Activated naive CD4-positive, alpha-beta T cell treated with anti-CD3 and anti-CD28 coated beads for 36 hours (primary cell): Measurements from ENCODE around the gene BUB1. TPM values are rescaled to one million over a fixed set of nuclear protein-coding genes. Genes with fewer than 3 reads are reported as not detected.

Experiments
- CTCF ChIA-PET: fragments of 350-600 bp; sonication (Branson Sonifier 250); formaldehyde crosslinking; loops from one replicate; lab custom pipeline; 2021; ENCODE audit warnings: antibody characterized with exemption; lab: Charles Lee
- DNase-seq: peaks from one replicate; pipeline ENCODE4 v3.0.0-alpha.2; 2020
- H3K27ac Mint-ChIP-seq: one replicate; pipeline ENCODE4 v1.8.0; 2021; ENCODE audit warnings: mild to moderate bottlenecking, mixed read lengths
- H3K27me3 Mint-ChIP-seq: one replicate; pipeline ENCODE4 v1.8.0; 2021; ENCODE audit warnings: low read depth, mixed read lengths
- H3K36me3 Mint-ChIP-seq: one replicate; pipeline ENCODE4 v1.8.0; 2021; ENCODE audit warnings: low read depth, mixed read lengths
- H3K4me1 Mint-ChIP-seq: one replicate; pipeline ENCODE4 v1.8.0; 2021; ENCODE audit warnings: low read depth, mixed read lengths
- H3K4me3 Mint-ChIP-seq: one replicate; pipeline ENCODE4 v1.8.0; 2021; ENCODE audit warnings: mild to moderate bottlenecking, moderate library complexity, mixed read lengths
- H3K9me3 Mint-ChIP-seq: one replicate; pipeline ENCODE4 v1.8.0; 2021; ENCODE audit warnings: mixed read lengths
- intact Hi-C: fragments of 100-400 bp; cut with micrococcal nuclease; formaldehyde crosslinking; loops from one replicate; pipeline ENCODE4 v1.15.1; 2023
- total RNA-seq, 2 experiments: library from RNA; stranded (reverse); gene quantifications; one replicate each; pipeline ENCODE4 v1.2.3, GENCODE V29; 2021

Gene BUB1
- total RNA-seq, 2 experiments from 2014 or later = 103 to 107 TPM

GRCh38 chr2:110670826-110671225 is 7.0 kb downstream of the BUB1 start:
- intact Hi-C loops = no loop called here
- H3K27me3 Mint-ChIP-seq = no peaks in the 10 kb centered on the region
- peaks cover 49% of the 10 kb centered on the region for H3K36me3 Mint-ChIP-seq
- no peak overlapping the region for H3K27ac Mint-ChIP-seq
- CTCF ChIA-PET = no interaction called here
- H3K4me1 Mint-ChIP-seq = peaks cover 5% of the 10 kb centered on the region
- no peak overlapping the region for H3K4me3 Mint-ChIP-seq
- DNase-seq = no peak
- no peaks in the 10 kb centered on the region for H3K9me3 Mint-ChIP-seq

DNA sequence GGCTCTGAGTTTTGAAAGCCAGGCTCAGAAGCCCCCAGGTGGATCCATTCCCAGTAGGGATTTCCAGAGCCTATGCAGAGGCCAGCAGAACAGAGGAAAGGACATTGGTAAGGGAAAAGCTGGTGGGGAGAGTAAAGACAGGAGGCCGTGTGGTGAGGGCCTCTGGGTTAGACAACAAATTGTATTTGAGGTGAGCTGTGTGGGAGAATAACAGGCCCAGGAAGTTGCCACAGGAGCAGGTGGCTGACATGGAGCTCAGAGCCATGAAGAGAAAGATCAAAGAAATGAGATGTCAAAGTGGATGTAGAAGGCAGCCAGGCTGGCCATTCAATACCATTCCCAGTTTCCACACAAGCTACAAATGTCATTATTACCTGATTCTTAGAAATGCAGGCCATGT is 8.8 kb downstream of the BUB1 start:
- intact Hi-C loops = no loop called here
- no peaks in the 10 kb centered on the region for H3K27me3 Mint-ChIP-seq
- H3K9me3 Mint-ChIP-seq = no peaks in the 10 kb centered on the region
- no peaks in the 10 kb centered on the region for H3K4me1 Mint-ChIP-seq
- H3K27ac Mint-ChIP-seq = no peak overlapping the region
- H3K4me3 Mint-ChIP-seq = no peak overlapping the region
- peaks cover 49% of the 10 kb centered on the region for H3K36me3 Mint-ChIP-seq
- CTCF ChIA-PET = interaction anchor here (0.6 kb wide), 1 partner anchor 1977 kb away, joined by 3 read pairs; no protein-coding TSS in a partner anchor
- no peak for DNase-seq

- DNase-seq = no peak
- Mint-ChIP-seq H3K9me3 (no peaks in the 10 kb centered on the region), H3K27ac (no peak overlapping the region), H3K4me1 (no peaks in the 10 kb centered on the region), H3K27me3 (no peaks in the 10 kb centered on the region), H3K36me3 (peaks cover 44% of the 10 kb centered on the region), H3K4me3 (no peak overlapping the region)
- intact Hi-C loops = no loop called here
- CTCF ChIA-PET = interaction anchor here (0.9 kb wide), 1 partner anchor 23 kb away, joined by 3 read pairs; no protein-coding TSS in a partner anchor
These were observed 10.8 kb downstream of the BUB1 start for GRCh38 chr2:110667071-110667470.

DNA sequence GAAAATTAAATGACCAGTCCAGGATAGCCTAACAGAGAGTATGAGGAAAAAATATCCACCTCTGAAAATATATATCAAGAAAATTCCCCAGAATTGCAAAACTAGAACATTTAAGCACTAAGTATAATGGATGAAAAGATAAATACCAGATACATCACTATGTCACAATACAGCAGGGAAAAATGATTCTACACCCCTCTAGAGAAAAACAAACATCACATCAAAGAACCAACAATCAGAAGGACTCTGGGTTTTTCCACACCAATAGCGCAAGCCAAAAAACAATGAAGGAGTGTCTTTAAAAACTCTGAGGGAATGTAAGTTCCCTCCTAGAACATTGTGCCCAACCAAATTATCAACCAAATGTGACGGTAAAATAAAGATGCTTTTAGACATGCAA is 13.7 kb downstream of the BUB1 start:
- CTCF ChIA-PET = no interaction called here
- no peak overlapping the region for H3K4me3 Mint-ChIP-seq
- DNase-seq = no peak
- no peaks in the 10 kb centered on the region for H3K27me3 Mint-ChIP-seq
- no peak overlapping the region for H3K27ac Mint-ChIP-seq
- no peaks in the 10 kb centered on the region for H3K9me3 Mint-ChIP-seq
- no peaks in the 10 kb centered on the region for H3K4me1 Mint-ChIP-seq
- intact Hi-C loops = no loop called here
- H3K36me3 Mint-ChIP-seq = peaks cover 50% of the 10 kb centered on the region

GRCh38 chr2:110662560-110662959 is 15.3 kb downstream of the BUB1 start:
- Mint-ChIP-seq H3K27me3 (no peaks in the 10 kb centered on the region), H3K36me3 (peaks cover 51% of the 10 kb centered on the region), H3K9me3 (no peaks in the 10 kb centered on the region), H3K27ac (no peak overlapping the region), H3K4me3 (no peak overlapping the region), H3K4me1 (peaks cover 3% of the 10 kb centered on the region)
- intact Hi-C loops = no loop called here
- CTCF ChIA-PET = interaction anchor here (2.1 kb wide), 1 partner anchor 11 kb away, joined by 5 read pairs; no protein-coding TSS in a partner anchor
- no peak for DNase-seq

DNA sequence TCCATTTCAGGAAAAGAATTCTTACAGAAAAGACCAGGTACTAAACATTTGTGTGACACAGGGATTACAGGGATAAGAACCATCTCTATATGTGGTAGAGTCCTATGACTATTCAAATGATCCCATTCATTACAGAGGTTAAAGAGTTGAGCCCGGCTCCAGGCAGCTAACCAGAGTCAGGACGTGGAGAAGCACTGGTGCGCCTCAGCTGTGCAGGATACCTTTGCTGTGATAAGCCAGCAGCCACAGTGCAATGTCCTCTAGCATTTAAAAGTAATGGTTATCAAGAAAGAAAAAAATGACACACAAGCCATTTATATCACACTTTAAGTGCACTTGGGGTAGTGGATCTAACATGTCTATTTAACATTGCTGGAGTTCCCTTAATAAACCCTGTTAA is 17.3 kb downstream of the BUB1 start:
- CTCF ChIA-PET = no interaction called here
- Mint-ChIP-seq H3K36me3 (peaks cover 53% of the 10 kb centered on the region), H3K27me3 (no peaks in the 10 kb centered on the region), H3K4me1 (peaks cover 3% of the 10 kb centered on the region), H3K4me3 (no peak overlapping the region), H3K27ac (no peak overlapping the region), H3K9me3 (no peaks in the 10 kb centered on the region)
- DNase-seq = no peak
- intact Hi-C loops = no loop called here

- Mint-ChIP-seq H3K4me1 (peaks cover 3% of the 10 kb centered on the region), H3K4me3 (no peak overlapping the region), H3K27ac (no peak overlapping the region), H3K36me3 (peaks cover 58% of the 10 kb centered on the region), H3K27me3 (no peaks in the 10 kb centered on the region), H3K9me3 (no peaks in the 10 kb centered on the region)
- no peak for DNase-seq
- intact Hi-C loops = no loop called here
- CTCF ChIA-PET = no interaction called here
These were observed 18.6 kb downstream of the BUB1 start for GRCh38 chr2:110659248-110659647.

- intact Hi-C loops = no loop called here
- no peak for DNase-seq
- CTCF ChIA-PET = no interaction called here
These were observed 20.0 kb downstream of the BUB1 start for GRCh38 chr2:110657724-110658305.

GRCh38 chr2:110655701-110656100 is 22.2 kb downstream of the BUB1 start:
- intact Hi-C loops = no loop called here
- H3K27ac Mint-ChIP-seq = no peak overlapping the region
- CTCF ChIA-PET = no interaction called here

More at GRCh38 chr2:110657724-110658305, 20.0 kb downstream of the BUB1 start:
- Mint-ChIP-seq H3K9me3 (no peaks in the 10 kb centered on the region), H3K36me3 (peaks cover 67% of the 10 kb centered on the region), H3K4me1 (peaks cover 3% of the 10 kb centered on the region), H3K27ac (peak overlapping the region; percentile 5), H3K27me3 (no peaks in the 10 kb centered on the region), H3K4me3 (no peak overlapping the region)

DNA sequence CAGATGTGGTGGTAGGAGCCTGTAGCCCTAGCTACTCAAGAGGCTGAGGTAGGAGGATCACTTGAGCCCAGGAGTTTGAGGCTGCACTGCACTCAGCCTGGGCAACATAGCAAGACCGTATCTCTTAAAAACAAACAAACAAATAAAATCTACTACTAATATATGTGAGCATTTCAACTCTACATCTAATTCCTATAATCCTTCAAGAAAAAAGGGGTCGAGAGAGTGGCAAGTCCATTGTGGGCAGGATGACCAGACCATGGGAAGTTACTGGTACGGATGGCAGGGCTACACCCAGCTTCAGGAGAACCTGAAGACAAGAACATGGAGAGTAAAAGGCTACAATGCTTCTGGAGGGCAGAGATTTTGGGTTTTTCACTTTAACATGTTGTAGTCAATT is 24.0 kb downstream of the BUB1 start:
- CTCF ChIA-PET = no interaction called here

More at GRCh38 chr2:110655701-110656100, 22.2 kb downstream of the BUB1 start:
- H3K4me3 Mint-ChIP-seq = no peak overlapping the region
- H3K27me3 Mint-ChIP-seq = no peaks in the 10 kb centered on the region
- no peak for DNase-seq
- peaks cover 3% of the 10 kb centered on the region for H3K4me1 Mint-ChIP-seq
- peaks cover 63% of the 10 kb centered on the region for H3K36me3 Mint-ChIP-seq
- H3K9me3 Mint-ChIP-seq = no peaks in the 10 kb centered on the region

GRCh38 chr2:110650346-110650745 is 27.5 kb downstream of the BUB1 start:
- Mint-ChIP-seq H3K9me3 (no peaks in the 10 kb centered on the region), H3K36me3 (peaks cover 48% of the 10 kb centered on the region), H3K4me1 (no peaks in the 10 kb centered on the region), H3K27ac (no peak overlapping the region), H3K4me3 (no peak overlapping the region), H3K27me3 (no peaks in the 10 kb centered on the region)
- intact Hi-C loops = no loop called here
- CTCF ChIA-PET = no interaction called here
- DNase-seq = no peak

More for the DNA sequence above, 24.0 kb downstream of the BUB1 start:
- H3K27ac Mint-ChIP-seq = no peak overlapping the region
- H3K36me3 Mint-ChIP-seq = peaks cover 60% of the 10 kb centered on the region
- H3K9me3 Mint-ChIP-seq = no peaks in the 10 kb centered on the region
- H3K27me3 Mint-ChIP-seq = no peaks in the 10 kb centered on the region
- no peak for DNase-seq
- H3K4me3 Mint-ChIP-seq = no peak overlapping the region
- intact Hi-C loops = no loop called here
- H3K4me1 Mint-ChIP-seq = peaks cover 3% of the 10 kb centered on the region

- intact Hi-C loops = no loop called here
- no peak for DNase-seq
- Mint-ChIP-seq H3K27me3 (no peaks in the 10 kb centered on the region), H3K4me3 (no peak overlapping the region), H3K27ac (no peak overlapping the region), H3K9me3 (no peaks in the 10 kb centered on the region), H3K36me3 (peaks cover 39% of the 10 kb centered on the region), H3K4me1 (no peaks in the 10 kb centered on the region)
- CTCF ChIA-PET = interaction anchor here (0.6 kb wide), 1 partner anchor 382 kb away, joined by 3 read pairs; no protein-coding TSS in a partner anchor
These were observed 30.1 kb downstream of the BUB1 start for GRCh38 chr2:110647777-110648176.

GRCh38 chr2:110645616-110646015 is 32.2 kb downstream of the BUB1 start:
- DNase-seq = no peak
- Mint-ChIP-seq H3K27me3 (no peaks in the 10 kb centered on the region), H3K27ac (no peak overlapping the region), H3K4me3 (no peak overlapping the region), H3K4me1 (no peaks in the 10 kb centered on the region), H3K36me3 (peaks cover 47% of the 10 kb centered on the region), H3K9me3 (no peaks in the 10 kb centered on the region)
- intact Hi-C loops = no loop called here
- CTCF ChIA-PET = no interaction called here
